K562 (cell line): Measurements from ENCODE around the gene CDHR2. TPM values are rescaled to one million over a fixed set of nuclear protein-coding genes. Genes with fewer than 3 reads are reported as not detected.
A peak's percentile ranks its signal among the peaks of the same experiment; 100 is the strongest.

Experiments
- CHD7 ChIP-seq: fragments of 200-600 bp; sonication (generic); IDR thresholded peaks from one replicate; pipeline ENCODE4 v1.6.1; 2012; ENCODE audit warnings: mild to moderate bottlenecking, low read depth, low read length, inconsistent platforms
- DPF2 ChIP-seq: fragments of 450-650 bp; IDR thresholded peaks from 2 replicates; pipeline ENCODE4 v1.6.1; 2016
- FOXK1 ChIP-seq: sonication (generic); formaldehyde crosslinking; IDR thresholded peaks from 2 replicates; pipeline ENCODE4 v1.8.0; 2022; ENCODE audit warnings: missing genetic modification reagents, mild to moderate bottlenecking, borderline replicate concordance
- GATA2 ChIP-seq: sonication (generic); formaldehyde crosslinking; IDR thresholded peaks from 2 replicates; pipeline ENCODE4 v1.4.0; 2020; ENCODE audit warnings: mild to moderate bottlenecking, missing genetic modification reagents
- JUNB ChIP-seq: fragments of 450-650 bp; formaldehyde crosslinking; conservative IDR thresholded peaks from 2 replicates; pipeline ENCODE4 v1.4.0; 2020; ENCODE audit warnings: mild to moderate bottlenecking
- MTA3 ChIP-seq: fragments of 450-650 bp; formaldehyde crosslinking; IDR thresholded peaks from 2 replicates; pipeline ENCODE4 v1.6.1; 2017; ENCODE audit warnings: mild to moderate bottlenecking, borderline replicate concordance
- PHB ChIP-seq: fragments of 250-450 bp; sonication (Bioruptor Pico); IDR thresholded peaks from 2 replicates; pipeline ENCODE4 v1.5.0; 2021
- PHTF2 ChIP-seq: fragments of 250-450 bp; sonication (Bioruptor Pico); IDR thresholded peaks from 2 replicates; pipeline ENCODE4 v1.5.0; 2021; ENCODE audit warnings: mild to moderate bottlenecking
- SIN3A ChIP-seq, 2 experiments: fragments of 150-350 bp in 1 of 2; IDR thresholded peaks; 2 replicates each; pipeline ENCODE4 v1.6.1; 2011 to 2016; ENCODE audit warnings: borderline replicate concordance in 2 of 2, low read depth in 2 of 2, low read length in 2 of 2, mild to moderate bottlenecking in 2 of 2, moderate library complexity in 2 of 2; ENCODE audit not compliant: control insufficient read depth in 1 of 2
- SRSF9 ChIP-seq: fragments of 200-400 bp; formaldehyde crosslinking; IDR thresholded peaks from 2 replicates; pipeline ENCODE4 v1.6.1; 2017; ENCODE audit warnings: low read depth, low read length, borderline replicate concordance
- SUPT5H ChIP-seq: fragments of 450-650 bp; IDR thresholded peaks from 2 replicates; pipeline ENCODE4 v1.6.1; 2016
- TRIM24 ChIP-seq, 2 experiments: fragments of 450-650 bp; IDR thresholded peaks; 2 replicates each; pipeline ENCODE4 v1.6.1; 2016
- polyA plus RNA-seq, 8 experiments: library from polyadenylated mRNA; depleted of rRNA in 4 of 8; stranded (reverse) in 5 of 8; unstranded in 3 of 8; fragments of >200 nt; fragmentation: Nextera tagmentation in 2 of 8; fragmentation: Illumina TruSeq in 1 of 8; extraction: Ambion mirVana in 2 of 8; extraction: Trizol in 1 of 8; gene quantifications; 2 replicates each; pipeline versions ENCODE4 v1.2.1 to v1.2.3, GENCODE V29; 2011 to 2014; ENCODE audit warnings: inconsistent platforms in 1 of 8, missing spikeins in 1 of 8
- total RNA-seq, 7 experiments: library from RNA; depleted of rRNA in 6 of 7; stranded (reverse); fragments of >200 nt in 6 of 7; fragmentation: Illumina TruSeq in 2 of 7; extraction: Trizol in 2 of 7; gene quantifications; 2 replicates each; pipeline versions ENCODE4 v1.2.1 to v1.2.3, GENCODE V29; 2011 to 2021; ENCODE audit warnings: low replicate concordance in 1 of 7
- TF ChIP-seq, protein P1 (sequence below), 3 experiments: fragments of 200-800 bp in 1 of 3; sonication (Bioruptor generic) in 1 of 3; sonication (generic) in 1 of 3; formaldehyde crosslinking in 1 of 3; IDR thresholded peaks; 2 replicates each; pipeline versions ENCODE4 v1.6.1 to v1.8.0; 2016 to 2022; ENCODE audit warnings: mild to moderate bottlenecking in 2 of 3, missing compliant biosample characterization in 2 of 3, missing genetic modification characterization in 2 of 3, missing genetic modification reagents in 1 of 3
- TF ChIP-seq, protein P2 (sequence below): fragments of 250-450 bp; sonication (Bioruptor Pico); IDR thresholded peaks from 2 replicates; pipeline ENCODE4 v1.5.0; 2021

The CDHR2 gene
- total and polyA plus RNA-seq, 9 of the 15 experiments (the other 6 are each of a cell fraction or from before 2014, with no cell fraction given) = 0.01 to 0.62 (median 0.09) TPM; not detected in 2

DNA sequence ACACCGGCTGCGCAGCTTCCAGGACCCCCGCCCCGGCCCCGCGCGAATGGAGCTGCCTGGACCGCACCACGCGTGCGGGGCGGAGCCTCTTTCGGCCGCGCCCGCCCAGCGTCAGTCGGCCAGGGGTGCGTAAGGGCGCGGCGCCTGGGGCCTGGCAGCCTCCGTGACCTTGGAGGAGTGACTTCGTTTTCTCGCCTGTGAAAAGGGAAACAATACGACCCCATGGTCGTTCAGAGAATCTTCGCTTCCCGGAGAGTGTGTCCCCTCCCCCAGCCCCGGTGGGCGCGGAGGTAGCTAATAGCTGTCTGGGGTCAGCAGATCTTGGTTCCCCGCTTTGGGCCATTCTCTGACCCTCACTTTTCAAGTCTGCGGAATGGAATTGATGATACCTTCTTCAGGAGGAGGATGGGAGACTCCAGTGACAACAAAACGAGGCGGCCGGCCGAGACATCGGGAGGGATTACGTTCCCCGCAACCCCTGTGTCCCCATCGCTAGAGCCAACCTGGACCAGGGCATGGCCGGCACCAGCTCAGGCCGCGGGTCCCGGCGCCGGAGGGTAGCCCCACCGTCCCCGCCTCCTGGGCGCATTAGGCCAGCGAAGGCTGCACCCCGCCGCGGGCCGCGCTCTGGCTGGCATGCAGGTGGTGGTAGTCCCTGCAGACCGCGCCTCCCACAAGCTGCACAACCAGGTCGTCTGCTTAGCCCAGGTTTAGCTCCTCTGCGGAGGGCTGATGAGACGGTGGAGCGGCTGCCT is 5.5 kb upstream of the CDHR2 start (continued):
- TF ChIP-seq CHD7 (no peak), GATA2 (CRISPR knock-in tag) (no peak), SUPT5H (peak; percentile 69), JUNB (CRISPR knock-in tag) (no peak), DPF2 (no peak), FOXK1 (no peak), PHB (CRISPR knock-in tag) (peak; percentile 34; the same call in 1 of the 2 replicates), TRIM24 (IDR thresholded peaks at IDR 0.05) (no peak), MTA3 (no peak; the same call in 1 of the 2 replicates), SRSF9 (no peak), SIN3A (IDR thresholded peaks at IDR 0.05; ENCODE audit: borderline replicate concordance in 2 of 2, control insufficient read depth in 1 of 2, low read depth in 2 of 2, low read length in 2 of 2) (0 out of 4 replicates have a peak, but pooled peaks of 1 of the 2 experiments have one; percentile 29), PHTF2 (CRISPR knock-in tag) (no peak)
- TF ChIP-seq, protein P1, sequence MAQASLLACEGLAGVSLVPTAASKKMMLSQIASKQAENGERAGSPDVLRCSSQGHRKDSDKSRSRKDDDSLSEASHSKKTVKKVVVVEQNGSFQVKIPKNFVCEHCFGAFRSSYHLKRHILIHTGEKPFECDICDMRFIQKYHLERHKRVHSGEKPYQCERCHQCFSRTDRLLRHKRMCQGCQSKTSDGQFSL (CRISPR knock-in tag; IDR thresholded peaks at IDR 0.05) = no peak
- TF ChIP-seq, protein P1 (tag; IDR thresholded peaks at IDR 0.05) = no peak
- TF ChIP-seq, protein P2, sequence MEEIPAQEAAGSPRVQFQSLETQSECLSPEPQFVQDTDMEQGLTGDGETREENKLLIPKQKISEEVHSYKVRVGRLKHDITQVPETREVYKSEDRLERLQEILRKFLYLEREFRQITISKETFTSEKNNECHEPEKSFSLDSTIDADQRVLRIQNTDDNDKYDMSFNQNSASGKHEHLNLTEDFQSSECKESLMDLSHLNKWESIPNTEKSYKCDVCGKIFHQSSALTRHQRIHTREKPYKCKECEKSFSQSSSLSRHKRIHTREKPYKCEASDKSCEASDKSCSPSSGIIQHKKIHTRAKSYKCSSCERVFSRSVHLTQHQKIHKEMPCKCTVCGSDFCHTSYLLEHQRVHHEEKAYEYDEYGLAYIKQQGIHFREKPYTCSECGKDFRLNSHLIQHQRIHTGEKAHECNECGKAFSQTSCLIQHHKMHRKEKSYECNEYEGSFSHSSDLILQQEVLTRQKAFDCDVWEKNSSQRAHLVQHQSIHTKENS (CRISPR knock-in tag) = no peak
